HCT116 (cell line): ENCODE data around the gene SETDB1. TPM values are rescaled to one million over a fixed set of nuclear protein-coding genes. Genes with fewer than 3 reads are reported as not detected.

Experiments used
- ATAC-seq: fragments of 200-7000 bp; cut with Tn5 transposase; 2 replicates; pipeline ENCODE4 v1.9.1; 2020; ENCODE audit warnings: mild to moderate bottlenecking, moderate library complexity
- BruUV-seq: library from RNA; stranded (reverse); fragments of 400-500 nt; replicated peaks from 2 replicates; lab custom pipeline; 2021; lab: Mats Ljungman, UMichigan
- CTCF ChIA-PET: fragments of 300-600 bp; sonication (Branson Sonifier 250); formaldehyde crosslinking; loops from one replicate; lab custom pipeline; 2021; ENCODE audit warnings: antibody characterized with exemption; lab: Charles Lee
- POLR2A ChIA-PET: fragments of 300-600, 350-600 bp; sonication (Branson Sonifier 250); formaldehyde crosslinking; loops from one replicate; lab custom pipeline; 2021; ENCODE audit warnings: antibody characterized with exemption; lab: Charles Lee
- RAD21 ChIA-PET, 2 experiments: fragments of 300-600 bp; sonication (Branson Sonifier 250); formaldehyde crosslinking; loops; one replicate each; lab custom pipeline; 2023; ENCODE audit warnings: low total read pairs in 2 of 2; ENCODE audit not compliant: uncharacterized antibody in 2 of 2, unreplicated experiment in 2 of 2, low non-redundant PET in 1 of 2; lab: Charles Lee
- DNase-seq: peaks from one replicate; pipeline ENCODE4 v3.0.0-alpha.2; 2010; ENCODE audit warnings: low read depth, low spot score
- H2AFZ ChIP-seq: fragments of 200-600 bp; shearing (Covaris generic), sonication (generic); 2 replicates; pipeline ENCODE4 v1.6.1; 2017; ENCODE audit warnings: low read depth, mixed run types, mixed read lengths, antibody characterized with exemption, low read length; ENCODE audit not compliant: poor library complexity, severe bottlenecking
- H3K27ac ChIP-seq: 2 replicates; pipeline ENCODE4 v1.5.1; 2012; ENCODE audit warnings: low read depth, low read length
- H3K27me3 ChIP-seq: fragments of 200-600 bp; sonication (generic); 2 replicates; pipeline ENCODE4 v1.6.1; 2016; ENCODE audit warnings: mixed run types, low read length, mixed read lengths; ENCODE audit not compliant: insufficient read depth
- H3K36me3 ChIP-seq, 2 experiments: fragments of 200-500 bp in 1 of 2; fragments of 200-600 bp in 1 of 2; sonication (Bioruptor generic) in 1 of 2; sonication (generic) in 1 of 2; 2 replicates each; pipeline versions ENCODE4 v1.5.1 to v1.6.1; 2014 to 2016; ENCODE audit warnings: low read length in 2 of 2, inconsistent platforms in 1 of 2, mixed read lengths in 1 of 2, mixed run types in 1 of 2; ENCODE audit not compliant: insufficient read depth in 2 of 2, control insufficient read depth in 1 of 2
- H3K4me1 ChIP-seq, 2 experiments: fragments of 200-600 bp in 1 of 2; sonication (generic) in 1 of 2; 2 replicates each; pipeline versions ENCODE4 v1.5.1 to v1.6.1; 2012 to 2017; ENCODE audit warnings: low read length in 2 of 2, inconsistent platforms in 1 of 2, mild to moderate bottlenecking in 1 of 2, mixed read lengths in 1 of 2, mixed run types in 1 of 2, moderate library complexity in 1 of 2; ENCODE audit not compliant: insufficient read depth in 2 of 2, control insufficient read depth in 1 of 2
- H3K4me2 ChIP-seq: fragments of 200-600 bp; sonication (generic); 2 replicates; pipeline ENCODE4 v1.6.1; 2017; ENCODE audit warnings: mixed run types, low read length, mixed read lengths
- H3K4me3 ChIP-seq, 2 experiments: fragments of 200-600 bp in 1 of 2; sonication (generic) in 1 of 2; replicated peaks in 1 of 2; 2 replicates each; pipeline ENCODE4 v1.5.1; 2011 to 2016; ENCODE audit warnings: low read length in 2 of 2, control low read depth in 1 of 2, low read depth in 1 of 2, mild to moderate bottlenecking in 1 of 2, mixed read lengths in 1 of 2, mixed run types in 1 of 2
- H3K79me2 ChIP-seq: fragments of 200-600 bp; sonication (generic); 2 replicates; pipeline ENCODE4 v1.6.1; 2017; ENCODE audit warnings: mild to moderate bottlenecking, mixed run types, low read length, moderate library complexity, mixed read lengths; ENCODE audit not compliant: insufficient read depth
- H3K9ac ChIP-seq: fragments of 200-600 bp; sonication (generic); 2 replicates; pipeline ENCODE4 v1.6.1; 2016; ENCODE audit warnings: low read length, mixed read lengths
- H3K9me2 ChIP-seq: fragments of 200-600 bp; sonication (generic), shearing (Covaris generic); 2 replicates; pipeline ENCODE4 v1.6.1; 2017; ENCODE audit warnings: mixed run types, mild to moderate bottlenecking, moderate library complexity; ENCODE audit not compliant: insufficient read depth
- H3K9me3 ChIP-seq, 2 experiments: fragments of 200-500 bp in 1 of 2; fragments of 200-600 bp in 1 of 2; sonication (Bioruptor generic) in 1 of 2; sonication (generic) in 1 of 2; 2 replicates each; pipeline ENCODE4 v1.6.1; 2014 to 2017; ENCODE audit warnings: low read length in 2 of 2, mixed read lengths in 2 of 2, inconsistent platforms in 1 of 2, low read depth in 1 of 2, mild to moderate bottlenecking in 1 of 2, mixed run types in 1 of 2, moderate library complexity in 1 of 2; ENCODE audit not compliant: control insufficient read depth in 1 of 2, insufficient read depth in 1 of 2
- H4K20me1 ChIP-seq: fragments of 200-600 bp; sonication (generic), shearing (Covaris generic); 2 replicates; pipeline ENCODE4 v1.6.1; 2017; ENCODE audit warnings: mixed run types, mild to moderate bottlenecking, moderate library complexity; ENCODE audit not compliant: insufficient read depth
- ATF3 ChIP-seq: IDR thresholded peaks from 2 replicates; pipeline ENCODE4 v1.6.1; 2012
- CBX3 ChIP-seq: IDR thresholded peaks from 2 replicates; pipeline ENCODE4 v1.6.1; 2012; ENCODE audit warnings: low read depth
- CTCF ChIP-seq, 3 experiments: fragments of 200-600 bp in 1 of 3; sonication (generic) in 1 of 3; IDR thresholded peaks in 2 of 3; conservative IDR thresholded peaks in 1 of 3; 2 replicates each; pipeline ENCODE4 v1.5.1; 2012 to 2017; ENCODE audit warnings: low read depth in 2 of 3, low read length in 2 of 3, antibody characterized with exemption in 1 of 3, borderline replicate concordance in 1 of 3, control low read depth in 1 of 3, mild to moderate bottlenecking in 1 of 3, mixed read lengths in 1 of 3, mixed run types in 1 of 3, moderate library complexity in 1 of 3; ENCODE audit not compliant: insufficient read depth in 1 of 3
- EGR1 ChIP-seq: IDR thresholded peaks from 2 replicates; pipeline ENCODE4 v1.6.1; 2012; ENCODE audit warnings: low read depth
- ELF1 ChIP-seq: IDR thresholded peaks from 2 replicates; pipeline ENCODE4 v1.6.1; 2012; ENCODE audit warnings: low read depth, borderline replicate concordance
- EZH2phosphoT487 ChIP-seq: fragments of 200-600 bp; IDR thresholded peaks from 2 replicates; pipeline ENCODE4 v1.6.1; 2018; ENCODE audit warnings: antibody characterized with exemption, borderline replicate concordance
- FOSL1 ChIP-seq: IDR thresholded peaks from 2 replicates; pipeline ENCODE4 v1.6.1; 2012; ENCODE audit warnings: low read depth
- JUND ChIP-seq: IDR thresholded peaks from 2 replicates; pipeline ENCODE4 v1.6.1; 2012
- MAX ChIP-seq: IDR thresholded peaks from 2 replicates; pipeline ENCODE4 v1.6.1; 2012
- POLR2AphosphoS5 ChIP-seq: IDR thresholded peaks from 2 replicates; pipeline ENCODE4 v1.6.1; 2011; ENCODE audit warnings: mild to moderate bottlenecking, low read depth, low read length, moderate library complexity
- REST ChIP-seq: IDR thresholded peaks from 2 replicates; pipeline ENCODE4 v1.6.1; 2012; ENCODE audit warnings: low read depth
- SIN3A ChIP-seq: IDR thresholded peaks from 2 replicates; pipeline ENCODE4 v1.6.1; 2012; ENCODE audit warnings: low read depth
- YY1 ChIP-seq: IDR thresholded peaks from 2 replicates; pipeline ENCODE4 v1.6.1; 2011; ENCODE audit warnings: low read length, low read depth, moderate library complexity, mild to moderate bottlenecking; ENCODE audit not compliant: insufficient replicate concordance; ENCODE audit errors: extremely low read depth
- ZNF274 ChIP-seq: fragments of 200-500 bp; sonication (Bioruptor generic); IDR thresholded peaks from 2 replicates; pipeline ENCODE4 v1.6.1; 2014; ENCODE audit warnings: mild to moderate bottlenecking, low read depth, low read length, inconsistent platforms
- intact Hi-C: fragments of 100-400 bp; cut with micrococcal nuclease; formaldehyde crosslinking; loops from 2 replicates; pipeline ENCODE4 v1.10.0; 2022
- total RNA-seq: library from RNA; stranded (reverse); gene quantifications from one replicate; pipeline ENCODE4 v1.2.1, GENCODE V29; 2021; ENCODE audit not compliant: unreplicated experiment

Gene SETDB1
- total RNA-seq, 1 experiment from 2014 or later: 54.3 TPM

- no peaks in the 10 kb centered on the region for H3K9me3 ChIP-seq
- no peaks in the 10 kb centered on the region for H3K36me3 ChIP-seq
- ATAC-seq: no peak
- peaks cover 16% of the 10 kb centered on the region for H3K79me2 ChIP-seq
- intact Hi-C loops: loop anchor here (5.0 kb wide), 1 partner anchor 447 kb away; no protein-coding TSS in a partner anchor
- no peak for DNase-seq
- RAD21 ChIA-PET: no interaction called here
- peak overlapping the region; percentile 83 for H2AFZ ChIP-seq
- POLR2A ChIA-PET: no interaction called here
- H3K27me3 ChIP-seq: no peaks in the 10 kb centered on the region
- no peaks in the 10 kb centered on the region for H4K20me1 ChIP-seq
- peak overlapping the region; percentile 94 for H3K4me2 ChIP-seq
- no peaks in the 10 kb centered on the region for H3K9me2 ChIP-seq
- TSS peak; percentile 57 for BruUV-seq
- H3K4me3 ChIP-seq: peak overlapping the region; percentile 60 to 94
- H3K9ac ChIP-seq: peak overlapping the region; percentile 95
- H3K27ac ChIP-seq: peak overlapping the region; percentile 75
- CTCF ChIA-PET: no interaction called here
- no peak for TF ChIP-seq ZNF274
- TF ChIP-seq EGR1: no peak
- no peak for TF ChIP-seq CTCF (IDR thresholded peaks at IDR 0.05 in 2 of 3, conservative IDR thresholded peaks at IDR 0.05 in 1 of 3; ENCODE audit: borderline replicate concordance in 1 of 3, insufficient read depth in 1 of 3, low read depth in 2 of 3, low read length in 2 of 3)
- TF ChIP-seq FOSL1: no peak
- no peak for TF ChIP-seq MAX
- no peak for TF ChIP-seq EZH2phosphoT487
- TF ChIP-seq JUND: no peak
- no peak for TF ChIP-seq ELF1
- no peak for TF ChIP-seq POLR2AphosphoS5
- TF ChIP-seq SIN3A: no peak
- no peak for TF ChIP-seq YY1
- no peak for TF ChIP-seq REST
- TF ChIP-seq CBX3: no peak
- no peak for TF ChIP-seq ATF3
- peaks cover 11 to 36% of the 10 kb centered on the region in 2 experiments; a peak in 3 of 4 replicates for H3K4me1 ChIP-seq
Measured at GRCh38 chr1:151009206-151009587, 83.0 kb downstream of the SETDB1 start.
